Endothelial cell of hepatic sinusoid (primary cell): ENCODE results near the gene ADAMTS17.
"Not testable (repeated sequence)": the region's sequence is repeated elsewhere in the genome, so short reads cannot be mapped to it uniquely, and the experiment has no call there.

Experiments
- in situ Hi-C: cut with HindIII; loops from 2 replicates; pipeline ENCODE4 v1.10.0; 2017; ENCODE audit warnings: low sequenced_read_pairs

ADAMTS17 gene

GRCh38 chr15:100341239-100341749 lies 481 bp downstream of the ADAMTS17 start:
- in situ Hi-C loops: no loop called here

- in situ Hi-C loops: no loop called here
These were observed 995 bp downstream of the ADAMTS17 start for GRCh38 chr15:100340721-100341238.

- in situ Hi-C loops: no loop called here
These were observed 1.8 kb downstream of the ADAMTS17 start for GRCh38 chr15:100339999-100340398.

- in situ Hi-C loops: not testable (repeated sequence)
These were observed 2.3 kb downstream of the ADAMTS17 start for GRCh38 chr15:100339451-100339850.

- in situ Hi-C loops: no loop called here
These were observed 2.8 kb downstream of the ADAMTS17 start for GRCh38 chr15:100338971-100339444.

- in situ Hi-C loops: no loop called here
These were observed 3.5 kb downstream of the ADAMTS17 start for GRCh38 chr15:100338247-100338646.

GRCh38 chr15:100337096-100338044 lies 4.4 kb downstream of the ADAMTS17 start:
- in situ Hi-C loops: no loop called here

GRCh38 chr15:100336061-100336460 lies 5.7 kb downstream of the ADAMTS17 start:
- in situ Hi-C loops: no loop called here

- in situ Hi-C loops: no loop called here
These were observed 6.3 kb downstream of the ADAMTS17 start for GRCh38 chr15:100335335-100335999.

- in situ Hi-C loops: no loop called here
These were observed 6.9 kb downstream of the ADAMTS17 start for GRCh38 chr15:100334905-100335304.

GRCh38 chr15:100334456-100334855 lies 7.3 kb downstream of the ADAMTS17 start:
- in situ Hi-C loops: no loop called here

GRCh38 chr15:100334015-100334414 lies 7.8 kb downstream of the ADAMTS17 start:
- in situ Hi-C loops: no loop called here

- in situ Hi-C loops: no loop called here
These were observed 8.5 kb downstream of the ADAMTS17 start for GRCh38 chr15:100333236-100333635.

- in situ Hi-C loops: no loop called here
These were observed 9.1 kb downstream of the ADAMTS17 start for GRCh38 chr15:100332721-100333120.

GRCh38 chr15:100332231-100332630 lies 9.5 kb downstream of the ADAMTS17 start:
- in situ Hi-C loops: no loop called here

GRCh38 chr15:100330629-100331215 lies 11.1 kb downstream of the ADAMTS17 start:
- in situ Hi-C loops: no loop called here

GRCh38 chr15:100330221-100330620 lies 11.6 kb downstream of the ADAMTS17 start:
- in situ Hi-C loops: no loop called here

- in situ Hi-C loops: loop anchor here (5.0 kb wide), 1 partner anchor 96 kb away; no protein-coding TSS in a partner anchor
These were observed 13.0 kb downstream of the ADAMTS17 start for GRCh38 chr15:100328796-100329195.

GRCh38 chr15:100318880-100319279 lies 22.9 kb downstream of the ADAMTS17 start:
- in situ Hi-C loops: no loop called here

- in situ Hi-C loops: no loop called here
These were observed 26.9 kb downstream of the ADAMTS17 start for GRCh38 chr15:100314809-100315400.
